Nephron progenitor cell (in vitro differentiated cells): ENCODE data around the gene NFIA.

Source experiments
- DNase-seq: peaks from one replicate; pipeline ENCODE4 v3.0.0; 2021
- H3K27ac Mint-ChIP-seq: 2 replicates; pipeline ENCODE4 v1.8.0; 2021; ENCODE audit warnings: mild to moderate bottlenecking, moderate library complexity, mixed read lengths
- H3K27me3 Mint-ChIP-seq: 2 replicates; pipeline ENCODE4 v1.8.0; 2021; ENCODE audit warnings: mild to moderate bottlenecking, low read depth, mixed read lengths; ENCODE audit not compliant: poor library complexity
- H3K36me3 Mint-ChIP-seq: 2 replicates; pipeline ENCODE4 v1.8.0; 2021; ENCODE audit warnings: low read depth, mixed read lengths
- H3K4me1 Mint-ChIP-seq: 2 replicates; pipeline ENCODE4 v1.8.0; 2021; ENCODE audit warnings: mixed read lengths
- H3K4me3 Mint-ChIP-seq: 2 replicates; pipeline ENCODE4 v1.8.0; 2021; ENCODE audit warnings: mild to moderate bottlenecking, moderate library complexity, mixed read lengths
- H3K9me3 Mint-ChIP-seq: 2 replicates; pipeline ENCODE4 v1.8.0; 2021; ENCODE audit warnings: mild to moderate bottlenecking, moderate library complexity, mixed read lengths
- TF ChIP-seq, protein P1 (sequence below): fragments of 200-600 bp; sonication (generic); IDR thresholded peaks from 2 replicates; pipeline ENCODE4 v1.5.0; 2021; ENCODE audit warnings: antibody characterized with exemption

The NFIA gene

DNA sequence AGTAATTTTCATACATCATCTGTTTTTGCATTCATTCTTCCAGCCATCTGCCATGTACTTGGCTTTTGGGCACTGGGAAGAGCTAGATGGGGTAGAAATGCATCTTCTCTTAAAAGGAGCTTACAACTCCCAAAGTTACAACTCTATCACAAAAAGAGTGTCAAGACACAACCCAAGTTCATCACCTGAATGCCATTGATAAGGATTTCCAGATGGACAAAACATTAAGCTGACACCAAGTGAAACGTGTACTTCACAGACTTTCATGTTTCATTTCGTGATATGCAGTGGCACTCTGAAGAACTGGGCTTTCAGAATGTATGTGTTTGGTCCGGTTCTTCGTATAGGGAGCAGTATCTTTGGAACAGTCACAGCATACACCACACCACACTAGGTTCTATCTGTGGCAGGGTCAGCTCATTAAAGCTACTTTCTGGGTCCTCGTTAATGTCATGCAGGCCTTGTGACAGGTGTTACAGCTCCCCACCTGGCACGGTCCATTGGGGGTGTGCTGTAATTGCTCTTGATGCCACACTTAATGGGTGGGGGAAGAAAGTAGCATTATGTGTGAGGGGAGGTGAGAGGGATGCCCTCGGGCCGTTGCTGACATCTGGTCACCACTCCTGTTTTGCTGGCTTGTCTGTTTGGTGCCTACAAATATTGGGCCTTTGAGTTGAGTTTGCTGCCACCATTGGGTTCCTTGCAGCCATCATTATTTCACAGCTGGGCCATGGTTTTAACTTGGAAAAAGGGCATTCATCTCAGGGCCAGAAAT, 164.9 kb downstream of the NFIA start:
- no peaks in the 10 kb centered on the region for H3K36me3 Mint-ChIP-seq
- TF ChIP-seq, protein P1, sequence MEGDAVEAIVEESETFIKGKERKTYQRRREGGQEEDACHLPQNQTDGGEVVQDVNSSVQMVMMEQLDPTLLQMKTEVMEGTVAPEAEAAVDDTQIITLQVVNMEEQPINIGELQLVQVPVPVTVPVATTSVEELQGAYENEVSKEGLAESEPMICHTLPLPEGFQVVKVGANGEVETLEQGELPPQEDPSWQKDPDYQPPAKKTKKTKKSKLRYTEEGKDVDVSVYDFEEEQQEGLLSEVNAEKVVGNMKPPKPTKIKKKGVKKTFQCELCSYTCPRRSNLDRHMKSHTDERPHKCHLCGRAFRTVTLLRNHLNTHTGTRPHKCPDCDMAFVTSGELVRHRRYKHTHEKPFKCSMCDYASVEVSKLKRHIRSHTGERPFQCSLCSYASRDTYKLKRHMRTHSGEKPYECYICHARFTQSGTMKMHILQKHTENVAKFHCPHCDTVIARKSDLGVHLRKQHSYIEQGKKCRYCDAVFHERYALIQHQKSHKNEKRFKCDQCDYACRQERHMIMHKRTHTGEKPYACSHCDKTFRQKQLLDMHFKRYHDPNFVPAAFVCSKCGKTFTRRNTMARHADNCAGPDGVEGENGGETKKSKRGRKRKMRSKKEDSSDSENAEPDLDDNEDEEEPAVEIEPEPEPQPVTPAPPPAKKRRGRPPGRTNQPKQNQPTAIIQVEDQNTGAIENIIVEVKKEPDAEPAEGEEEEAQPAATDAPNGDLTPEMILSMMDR = no peak
- H3K27me3 Mint-ChIP-seq = no peaks in the 10 kb centered on the region
- no peak overlapping the region for H3K27ac Mint-ChIP-seq
- no peak for DNase-seq
- H3K4me1 Mint-ChIP-seq = no peaks in the 10 kb centered on the region
- H3K9me3 Mint-ChIP-seq = no peaks in the 10 kb centered on the region
- H3K4me3 Mint-ChIP-seq = no peak overlapping the region

- H3K27me3 Mint-ChIP-seq = no peaks in the 10 kb centered on the region
- H3K4me3 Mint-ChIP-seq = no peak overlapping the region
- DNase-seq = no peak
- no peaks in the 10 kb centered on the region for H3K9me3 Mint-ChIP-seq
- TF ChIP-seq, protein P1 = no peak
- H3K36me3 Mint-ChIP-seq = no peaks in the 10 kb centered on the region
- H3K4me1 Mint-ChIP-seq = no peaks in the 10 kb centered on the region
- H3K27ac Mint-ChIP-seq = no peak overlapping the region
These were observed 165.8 kb downstream of the NFIA start for GRCh38 chr1:61247881-61248752.

- no peaks in the 10 kb centered on the region for H3K9me3 Mint-ChIP-seq
- peaks cover 16% of the 10 kb centered on the region for H3K4me1 Mint-ChIP-seq
- H3K36me3 Mint-ChIP-seq = no peaks in the 10 kb centered on the region
- H3K4me3 Mint-ChIP-seq = no peak overlapping the region
- no peak overlapping the region for H3K27ac Mint-ChIP-seq
- TF ChIP-seq, protein P1 = no peak
- no peaks in the 10 kb centered on the region for H3K27me3 Mint-ChIP-seq
- DNase-seq = no peak
These were observed 168.6 kb downstream of the NFIA start for GRCh38 chr1:61250933-61251332.

DNA sequence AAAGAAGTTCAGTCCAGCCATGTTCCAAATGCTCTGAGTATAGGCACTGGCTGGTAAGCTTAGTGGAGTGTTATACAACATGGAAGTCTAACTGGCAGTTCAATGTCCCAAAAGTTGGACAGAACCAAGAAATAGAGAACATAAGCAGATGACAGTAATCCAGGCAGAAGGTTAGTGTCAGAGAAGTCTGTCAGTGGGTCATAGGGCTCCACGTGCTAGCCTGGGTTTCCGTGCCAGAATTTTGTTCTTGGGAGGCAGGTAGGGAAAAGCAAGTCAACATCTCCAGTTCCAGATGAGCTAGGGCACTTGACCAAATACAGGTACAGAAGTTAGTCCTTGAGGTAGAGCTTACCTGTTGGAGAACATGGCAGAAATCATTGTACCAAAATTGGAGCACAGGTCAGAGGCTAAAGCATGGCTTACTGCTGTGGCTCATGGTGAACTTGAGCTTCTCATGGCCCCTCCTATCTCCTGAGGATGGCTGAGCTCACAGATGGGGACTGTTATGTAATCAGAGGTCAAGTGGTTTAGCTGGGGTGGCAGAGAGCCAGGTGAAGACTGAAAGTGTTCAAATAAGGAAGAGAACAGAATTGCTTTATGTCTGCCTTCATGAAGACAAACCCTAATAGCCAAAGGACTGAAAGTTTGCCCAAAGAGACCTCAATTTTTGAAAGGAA, 170.8 kb downstream of the NFIA start:
- Mint-ChIP-seq H3K27me3 (no peaks in the 10 kb centered on the region), H3K27ac (no peak overlapping the region), H3K9me3 (no peaks in the 10 kb centered on the region), H3K4me3 (no peak overlapping the region), H3K36me3 (no peaks in the 10 kb centered on the region), H3K4me1 (peaks cover 16% of the 10 kb centered on the region)
- DNase-seq = no peak
- TF ChIP-seq, protein P1 = no peak

DNA sequence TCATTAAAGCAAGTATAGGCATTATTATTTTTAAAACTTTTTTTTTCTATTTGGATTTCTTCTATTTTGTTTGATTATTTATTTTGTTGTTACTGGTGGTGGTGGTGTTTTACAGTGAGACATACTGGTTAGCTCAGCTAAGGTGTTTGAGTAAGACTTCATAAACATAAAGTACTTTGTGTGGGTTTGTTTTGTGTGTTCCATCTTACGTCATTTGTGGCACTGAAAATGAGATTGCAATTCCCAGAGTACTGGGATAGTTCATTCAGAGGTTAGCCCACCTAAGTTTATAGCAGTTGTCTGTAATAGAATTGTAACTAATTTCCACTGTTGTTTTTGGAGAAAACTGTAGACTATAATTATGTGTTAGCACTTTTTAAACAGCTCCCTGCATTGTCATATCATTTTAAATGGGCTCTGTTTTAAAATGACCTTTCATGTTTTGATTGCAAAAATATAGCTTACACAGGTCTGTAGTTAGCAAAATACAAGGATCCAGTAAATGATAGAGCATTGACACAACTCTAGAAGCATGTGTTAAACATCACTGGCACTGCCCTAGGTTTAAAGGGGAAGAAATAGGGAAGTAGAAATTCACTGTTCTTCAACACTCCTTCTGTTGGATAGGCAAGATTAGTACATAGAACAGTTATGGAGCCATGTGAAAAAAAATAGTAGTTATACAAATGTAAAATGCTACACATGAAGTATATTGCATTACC, 171.7 kb downstream of the NFIA start:
- no peak overlapping the region for H3K27ac Mint-ChIP-seq
- no peaks in the 10 kb centered on the region for H3K27me3 Mint-ChIP-seq
- no peak overlapping the region for H3K4me3 Mint-ChIP-seq

More for the DNA sequence above, 171.7 kb downstream of the NFIA start:
- peaks cover 16% of the 10 kb centered on the region for H3K4me1 Mint-ChIP-seq
- TF ChIP-seq, protein P1 = no peak
- no peak for DNase-seq
- no peaks in the 10 kb centered on the region for H3K9me3 Mint-ChIP-seq
- no peaks in the 10 kb centered on the region for H3K36me3 Mint-ChIP-seq
